ENCODE measurements around the gene GIMAP5. TPM values are rescaled to one million over a fixed set of nuclear protein-coding genes. Genes with fewer than 3 reads are reported as not detected.

Gene GIMAP5
- total and polyA plus RNA-seq, 2 of the 13 experiments (the other 11 are each of a cell fraction or from before 2014, with no cell fraction given): not detected

DNA sequence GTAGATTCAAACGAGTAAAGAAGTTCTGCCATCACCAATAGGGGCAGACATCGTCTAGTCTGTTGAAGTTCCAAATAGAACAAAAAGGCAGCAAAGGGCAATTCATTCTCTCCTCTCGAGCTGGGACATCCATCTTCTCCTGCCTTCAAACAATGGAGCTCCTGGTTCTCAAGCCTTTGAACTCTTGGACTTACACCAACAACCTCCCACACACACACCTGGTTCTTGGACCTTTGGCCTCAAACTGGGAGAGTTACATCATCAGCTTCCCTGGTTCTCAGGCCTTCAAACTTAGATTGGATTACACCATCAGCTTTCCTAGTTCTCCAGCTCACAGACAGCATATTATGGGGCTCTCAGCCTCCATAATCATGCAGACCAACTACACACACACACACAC is 9.8 kb upstream of the GIMAP5 start (continued):
- TF ChIP-seq, protein P1, sequence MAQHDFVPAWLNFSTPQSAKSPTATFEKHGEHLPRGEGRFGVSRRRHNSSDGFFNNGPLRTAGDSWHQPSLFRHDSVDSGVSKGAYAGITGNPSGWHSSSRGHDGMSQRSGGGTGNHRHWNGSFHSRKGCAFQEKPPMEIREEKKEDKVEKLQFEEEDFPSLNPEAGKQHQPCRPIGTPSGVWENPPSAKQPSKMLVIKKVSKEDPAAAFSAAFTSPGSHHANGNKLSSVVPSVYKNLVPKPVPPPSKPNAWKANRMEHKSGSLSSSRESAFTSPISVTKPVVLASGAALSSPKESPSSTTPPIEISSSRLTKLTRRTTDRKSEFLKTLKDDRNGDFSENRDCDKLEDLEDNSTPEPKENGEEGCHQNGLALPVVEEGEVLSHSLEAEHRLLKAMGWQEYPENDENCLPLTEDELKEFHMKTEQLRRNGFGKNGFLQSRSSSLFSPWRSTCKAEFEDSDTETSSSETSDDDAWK (CRISPR knock-in tag; IDR thresholded peaks at IDR 0.05): no peak
- TF ChIP-seq ZNF792 (CRISPR knock-in tag; IDR thresholded peaks at IDR 0.05) (no peak), MLLT10 (CRISPR knock-in tag; IDR thresholded peaks at IDR 0.05) (no peak), MTF1 (CRISPR knock-in tag; IDR thresholded peaks at IDR 0.05) (no peak), ZNF331 (CRISPR knock-in tag; IDR thresholded peaks at IDR 0.05) (peak; percentile 83; the same call in 1 of the 2 replicates), ATRX (CRISPR knock-in tag; IDR thresholded peaks at IDR 0.05; ENCODE audit: borderline replicate concordance) (no peak), ZNF333 (CRISPR knock-in tag; IDR thresholded peaks at IDR 0.05; ENCODE audit: borderline replicate concordance) (no peak), KDM1A (CRISPR knock-in tag; IDR thresholded peaks at IDR 0.05) (peak; percentile 72; the same call in 1 of the 2 replicates), GATAD1 (CRISPR knock-in tag; IDR thresholded peaks at IDR 0.05) (0 out of 2 replicates have a peak, but pooled peaks have one; percentile 27), ZNF775 (CRISPR knock-in tag; IDR thresholded peaks at IDR 0.05; ENCODE audit: borderline replicate concordance) (peak; percentile 81; the same call in 1 of the 2 replicates), ETV6 (CRISPR knock-in tag; conservative IDR thresholded peaks at IDR 0.05) (no peak), TGIF2 (CRISPR knock-in tag; IDR thresholded peaks at IDR 0.05) (no peak), BCL6 (CRISPR knock-in tag; IDR thresholded peaks at IDR 0.05) (peak; percentile 70)
- TF ChIP-seq, protein P2, sequence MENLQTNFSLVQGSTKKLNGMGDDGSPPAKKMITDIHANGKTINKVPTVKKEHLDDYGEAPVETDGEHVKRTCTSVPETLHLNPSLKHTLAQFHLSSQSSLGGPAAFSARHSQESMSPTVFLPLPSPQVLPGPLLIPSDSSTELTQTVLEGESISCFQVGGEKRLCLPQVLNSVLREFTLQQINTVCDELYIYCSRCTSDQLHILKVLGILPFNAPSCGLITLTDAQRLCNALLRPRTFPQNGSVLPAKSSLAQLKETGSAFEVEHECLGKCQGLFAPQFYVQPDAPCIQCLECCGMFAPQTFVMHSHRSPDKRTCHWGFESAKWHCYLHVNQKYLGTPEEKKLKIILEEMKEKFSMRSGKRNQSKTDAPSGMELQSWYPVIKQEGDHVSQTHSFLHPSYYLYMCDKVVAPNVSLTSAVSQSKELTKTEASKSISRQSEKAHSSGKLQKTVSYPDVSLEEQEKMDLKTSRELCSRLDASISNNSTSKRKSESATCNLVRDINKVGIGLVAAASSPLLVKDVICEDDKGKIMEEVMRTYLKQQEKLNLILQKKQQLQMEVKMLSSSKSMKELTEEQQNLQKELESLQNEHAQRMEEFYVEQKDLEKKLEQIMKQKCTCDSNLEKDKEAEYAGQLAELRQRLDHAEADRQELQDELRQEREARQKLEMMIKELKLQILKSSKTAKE (CRISPR knock-in tag; IDR thresholded peaks at IDR 0.05; ENCODE audit: borderline replicate concordance): no peak
